SK-N-SH (cell line): ENCODE data around the gene CRIM1.
A peak's percentile ranks its signal among the peaks of the same experiment; 100 is the strongest.

Source experiments
- EP300 ChIP-seq, 2 experiments: IDR thresholded peaks; 2 replicates each; pipeline versions ENCODE4 v1.4.0 to v1.6.1; 2012; ENCODE audit warnings: borderline replicate concordance in 1 of 2, low read depth in 1 of 2, low read length in 1 of 2
- JUND ChIP-seq: IDR thresholded peaks from 2 replicates; pipeline ENCODE4 v1.4.0; 2012
- POLR2AphosphoS5 ChIP-seq: IDR thresholded peaks from 2 replicates; pipeline ENCODE4 v1.6.1; 2012; ENCODE audit warnings: low read depth, low read length
- REST ChIP-seq: IDR thresholded peaks from 2 replicates; pipeline ENCODE4 v1.6.1; 2012; ENCODE audit warnings: mild to moderate bottlenecking, low read depth, low read length, moderate library complexity
- SIN3A ChIP-seq: IDR thresholded peaks from 2 replicates; pipeline ENCODE4 v1.6.1; 2012; ENCODE audit warnings: low read depth, mild to moderate bottlenecking, low read length, moderate library complexity, borderline replicate concordance
- SMC3 ChIP-seq: IDR thresholded peaks from 2 replicates; pipeline ENCODE4 v1.6.1; 2012; ENCODE audit warnings: low read depth, low read length, improper control_type of control experiment
- TAF1 ChIP-seq: IDR thresholded peaks from 2 replicates; pipeline ENCODE4 v1.6.1; 2012; ENCODE audit warnings: low read depth, mild to moderate bottlenecking, low read length, moderate library complexity, borderline replicate concordance
- TF ChIP-seq, protein P1 (sequence below): fragments of 200-600 bp; sonication (generic); IDR thresholded peaks from 2 replicates; pipeline ENCODE4 v1.6.1; 2017; ENCODE audit warnings: antibody characterized with exemption, mild to moderate bottlenecking, moderate library complexity

GRCh38 chr2:36404318-36404717 lies 48.7 kb downstream of the CRIM1 start:
- TF ChIP-seq POLR2AphosphoS5 (no peak), TAF1 (no peak), JUND (peak; percentile 26; the same call in 1 of the 2 replicates), SMC3 (no peak), EP300 (IDR thresholded peaks at IDR 0.05; ENCODE audit: borderline replicate concordance in 1 of 2, low read depth in 1 of 2, low read length in 1 of 2) (no peak), SIN3A (no peak), REST (no peak)
- TF ChIP-seq, protein P1, sequence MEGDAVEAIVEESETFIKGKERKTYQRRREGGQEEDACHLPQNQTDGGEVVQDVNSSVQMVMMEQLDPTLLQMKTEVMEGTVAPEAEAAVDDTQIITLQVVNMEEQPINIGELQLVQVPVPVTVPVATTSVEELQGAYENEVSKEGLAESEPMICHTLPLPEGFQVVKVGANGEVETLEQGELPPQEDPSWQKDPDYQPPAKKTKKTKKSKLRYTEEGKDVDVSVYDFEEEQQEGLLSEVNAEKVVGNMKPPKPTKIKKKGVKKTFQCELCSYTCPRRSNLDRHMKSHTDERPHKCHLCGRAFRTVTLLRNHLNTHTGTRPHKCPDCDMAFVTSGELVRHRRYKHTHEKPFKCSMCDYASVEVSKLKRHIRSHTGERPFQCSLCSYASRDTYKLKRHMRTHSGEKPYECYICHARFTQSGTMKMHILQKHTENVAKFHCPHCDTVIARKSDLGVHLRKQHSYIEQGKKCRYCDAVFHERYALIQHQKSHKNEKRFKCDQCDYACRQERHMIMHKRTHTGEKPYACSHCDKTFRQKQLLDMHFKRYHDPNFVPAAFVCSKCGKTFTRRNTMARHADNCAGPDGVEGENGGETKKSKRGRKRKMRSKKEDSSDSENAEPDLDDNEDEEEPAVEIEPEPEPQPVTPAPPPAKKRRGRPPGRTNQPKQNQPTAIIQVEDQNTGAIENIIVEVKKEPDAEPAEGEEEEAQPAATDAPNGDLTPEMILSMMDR = no peak
